Activated naive CD8-positive, alpha-beta T cell (primary cell): ENCODE measurements around the gene KIAA0930.

Experiments
- H3K27ac Mint-ChIP-seq: one replicate; pipeline ENCODE4 v1.8.0; 2021; ENCODE audit warnings: mixed read lengths
- H3K27me3 Mint-ChIP-seq: one replicate; pipeline ENCODE4 v1.8.0; 2021; ENCODE audit warnings: mixed read lengths
- H3K36me3 Mint-ChIP-seq: one replicate; pipeline ENCODE4 v1.8.0; 2021; ENCODE audit warnings: mixed read lengths
- H3K4me1 Mint-ChIP-seq: one replicate; pipeline ENCODE4 v1.8.0; 2021; ENCODE audit warnings: low read depth, mixed read lengths
- H3K4me3 Mint-ChIP-seq: one replicate; pipeline ENCODE4 v1.8.0; 2021; ENCODE audit warnings: mild to moderate bottlenecking, mixed read lengths
- H3K9me3 Mint-ChIP-seq: one replicate; pipeline ENCODE4 v1.8.0; 2021; ENCODE audit warnings: low read depth, mixed read lengths

Gene KIAA0930

GRCh38 chr22:45251825-45252224 is 11.1 kb upstream of the KIAA0930 start:
- H3K4me1 Mint-ChIP-seq: peaks cover 4% of the 10 kb centered on the region
- H3K4me3 Mint-ChIP-seq: no peak overlapping the region
- H3K9me3 Mint-ChIP-seq: no peaks in the 10 kb centered on the region
- H3K36me3 Mint-ChIP-seq: no peaks in the 10 kb centered on the region
- H3K27me3 Mint-ChIP-seq: no peaks in the 10 kb centered on the region
- no peak overlapping the region for H3K27ac Mint-ChIP-seq

- Mint-ChIP-seq H3K27me3 (no peaks in the 10 kb centered on the region), H3K4me3 (no peak overlapping the region), H3K27ac (no peak overlapping the region), H3K9me3 (no peaks in the 10 kb centered on the region), H3K4me1 (peaks cover 13% of the 10 kb centered on the region), H3K36me3 (no peaks in the 10 kb centered on the region)
Observed at GRCh38 chr22:45248832-45249561, 8.3 kb upstream of the KIAA0930 start.

DNA sequence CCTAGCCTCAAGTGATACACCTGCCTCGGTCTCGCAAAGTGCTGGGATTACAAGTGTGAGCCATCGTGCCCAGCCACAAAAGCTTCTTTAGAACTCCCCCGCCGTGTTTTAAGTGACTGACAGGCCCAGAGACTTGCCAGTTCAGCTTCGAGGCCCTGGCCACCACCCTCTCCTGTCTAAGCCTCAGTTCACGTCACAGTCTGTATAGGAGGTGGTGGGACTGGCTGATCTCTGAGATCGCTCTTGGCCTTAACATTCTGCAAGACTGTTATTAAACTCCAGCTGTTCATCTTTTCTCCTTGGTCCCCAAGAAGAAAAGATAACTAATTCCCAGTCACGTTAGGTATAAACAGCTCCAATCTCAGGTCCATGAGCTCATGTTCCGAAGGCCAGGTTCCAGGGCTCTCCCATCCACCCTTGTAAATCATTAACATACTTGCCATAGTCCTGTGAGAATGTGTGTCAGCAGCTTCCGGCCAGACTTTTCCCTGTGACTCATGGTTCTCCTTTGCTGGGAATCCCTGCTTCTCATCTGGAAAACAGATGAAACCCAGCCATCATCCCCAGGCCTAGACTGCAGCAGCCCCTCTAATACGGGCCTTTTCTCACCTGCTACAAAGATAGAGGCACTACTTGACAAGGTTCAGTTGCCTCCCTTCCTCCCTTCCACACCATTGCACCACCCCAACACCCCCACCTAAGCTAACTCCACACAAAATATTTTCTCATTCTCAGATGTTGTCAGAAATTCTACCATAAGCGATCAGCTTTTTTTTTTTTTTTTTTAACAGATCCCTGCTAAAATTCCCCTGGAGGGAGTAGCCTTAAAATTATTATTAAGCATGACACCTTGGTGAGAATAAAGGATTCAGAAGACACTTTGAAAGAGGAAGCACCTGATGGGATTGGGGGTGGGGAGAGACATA is 5.6 kb upstream of the KIAA0930 start:
- no peak overlapping the region for H3K4me3 Mint-ChIP-seq
- H3K27me3 Mint-ChIP-seq: no peaks in the 10 kb centered on the region
- no peaks in the 10 kb centered on the region for H3K9me3 Mint-ChIP-seq
- H3K27ac Mint-ChIP-seq: peak overlapping the region; percentile 76
- no peaks in the 10 kb centered on the region for H3K36me3 Mint-ChIP-seq
- H3K4me1 Mint-ChIP-seq: peaks cover 16% of the 10 kb centered on the region

DNA sequence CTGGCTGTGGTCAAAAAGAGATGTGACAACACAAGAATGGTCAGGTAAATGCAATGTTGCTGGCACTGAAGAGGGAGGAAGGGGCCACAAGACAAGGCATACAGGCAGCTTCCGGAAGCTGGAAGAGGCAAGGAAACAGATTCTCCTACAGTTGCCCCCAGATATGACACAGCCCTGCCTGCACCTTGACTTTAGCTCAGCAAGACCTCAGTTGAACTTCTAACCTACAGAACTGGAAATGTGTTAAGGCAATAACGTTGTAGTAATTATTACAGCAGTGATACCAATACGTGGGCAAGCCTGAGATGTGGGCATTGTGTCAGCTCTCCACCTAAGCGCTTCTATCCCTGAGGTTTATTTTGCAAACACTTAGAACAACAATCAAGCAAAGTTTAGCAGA is 4.2 kb upstream of the KIAA0930 start:
- Mint-ChIP-seq H3K4me1 (peaks cover 18% of the 10 kb centered on the region), H3K9me3 (no peaks in the 10 kb centered on the region), H3K27me3 (no peaks in the 10 kb centered on the region), H3K36me3 (no peaks in the 10 kb centered on the region), H3K4me3 (no peak overlapping the region), H3K27ac (no peak overlapping the region)

DNA sequence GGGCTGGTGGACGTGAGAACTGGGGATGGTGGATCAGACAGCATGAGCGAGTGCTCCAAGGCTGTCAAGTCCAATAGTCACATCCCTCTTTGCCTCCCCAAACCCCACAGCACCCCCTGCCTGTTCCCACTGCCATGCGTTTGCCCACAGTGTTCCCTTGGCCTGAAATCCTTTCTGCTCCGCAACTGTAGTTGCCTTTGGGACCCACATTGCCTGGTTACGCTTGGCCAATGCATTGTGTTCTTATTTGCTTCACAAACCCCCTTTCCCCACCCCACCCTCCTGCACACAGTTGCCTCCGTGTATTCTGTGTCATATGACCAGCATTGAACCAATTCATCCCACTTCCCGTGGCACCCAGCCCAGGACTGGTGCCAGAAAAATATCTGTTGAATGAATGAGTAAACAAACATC is 2.1 kb upstream of the KIAA0930 start:
- H3K27ac Mint-ChIP-seq: peak overlapping the region; percentile 79
- H3K4me1 Mint-ChIP-seq: peaks cover 35% of the 10 kb centered on the region
- no peak overlapping the region for H3K4me3 Mint-ChIP-seq
- H3K36me3 Mint-ChIP-seq: peaks cover 2% of the 10 kb centered on the region
- H3K27me3 Mint-ChIP-seq: no peaks in the 10 kb centered on the region
- no peaks in the 10 kb centered on the region for H3K9me3 Mint-ChIP-seq

- H3K27ac Mint-ChIP-seq: peak overlapping the region; percentile 79
- peaks cover 2% of the 10 kb centered on the region for H3K36me3 Mint-ChIP-seq
- peaks cover 38% of the 10 kb centered on the region for H3K4me1 Mint-ChIP-seq
- no peaks in the 10 kb centered on the region for H3K27me3 Mint-ChIP-seq
- peak overlapping the region; percentile 91 for H3K4me3 Mint-ChIP-seq
- H3K9me3 Mint-ChIP-seq: no peaks in the 10 kb centered on the region
Observed at GRCh38 chr22:45240104-45240809, 437 bp downstream of the KIAA0930 start.

- Mint-ChIP-seq H3K27ac (no peak overlapping the region), H3K4me3 (peak overlapping the region; percentile 91), H3K27me3 (no peaks in the 10 kb centered on the region), H3K36me3 (peaks cover 2% of the 10 kb centered on the region), H3K4me1 (peaks cover 39% of the 10 kb centered on the region), H3K9me3 (no peaks in the 10 kb centered on the region)
Observed at GRCh38 chr22:45239681-45240051, 1.0 kb downstream of the KIAA0930 start.

DNA sequence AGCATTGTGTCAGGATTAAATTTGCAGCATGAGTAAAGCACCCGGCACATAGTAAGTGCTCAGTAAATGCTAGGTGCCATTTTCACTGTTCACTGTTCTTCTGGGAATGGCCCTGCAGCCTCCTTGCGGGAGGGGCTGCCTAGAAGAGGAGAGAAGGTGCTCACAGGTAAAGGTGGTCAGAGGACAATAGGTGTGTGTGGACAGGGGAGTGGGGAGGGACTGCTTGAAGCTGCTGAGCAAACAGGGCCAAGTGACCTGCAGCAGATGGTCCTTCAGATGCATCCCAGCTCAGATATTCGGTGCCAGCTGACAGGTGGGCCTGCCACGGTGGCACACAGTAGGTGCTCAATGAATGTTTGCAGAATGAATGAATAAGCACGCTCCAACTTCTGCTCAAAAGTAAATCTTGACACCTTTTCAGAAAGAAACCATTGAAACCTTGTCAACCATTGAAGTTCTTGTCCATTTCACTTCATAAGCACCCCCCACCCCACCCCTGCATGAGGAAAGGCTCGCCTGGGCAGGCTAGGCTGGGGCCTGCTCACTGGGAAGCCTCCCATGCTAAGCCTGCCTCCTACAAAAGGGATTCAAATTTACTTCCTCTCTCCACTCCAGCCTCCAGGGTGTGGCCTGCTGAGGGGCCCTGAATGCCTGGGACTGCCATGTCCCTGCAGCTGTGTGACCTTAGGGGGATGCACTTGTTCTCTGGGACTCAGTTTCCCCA is 1.6 kb downstream of the KIAA0930 start:
- Mint-ChIP-seq H3K36me3 (peaks cover 2% of the 10 kb centered on the region), H3K9me3 (no peaks in the 10 kb centered on the region), H3K4me1 (peaks cover 40% of the 10 kb centered on the region), H3K27me3 (no peaks in the 10 kb centered on the region), H3K4me3 (peak overlapping the region; percentile 91), H3K27ac (no peak overlapping the region)

- peaks cover 2% of the 10 kb centered on the region for H3K36me3 Mint-ChIP-seq
- no peaks in the 10 kb centered on the region for H3K9me3 Mint-ChIP-seq
- H3K27me3 Mint-ChIP-seq: no peaks in the 10 kb centered on the region
- H3K4me1 Mint-ChIP-seq: peaks cover 41% of the 10 kb centered on the region
- H3K27ac Mint-ChIP-seq: no peak overlapping the region
- H3K4me3 Mint-ChIP-seq: peak overlapping the region; percentile 91
Observed at GRCh38 chr22:45238076-45238956, 2.4 kb downstream of the KIAA0930 start.

DNA sequence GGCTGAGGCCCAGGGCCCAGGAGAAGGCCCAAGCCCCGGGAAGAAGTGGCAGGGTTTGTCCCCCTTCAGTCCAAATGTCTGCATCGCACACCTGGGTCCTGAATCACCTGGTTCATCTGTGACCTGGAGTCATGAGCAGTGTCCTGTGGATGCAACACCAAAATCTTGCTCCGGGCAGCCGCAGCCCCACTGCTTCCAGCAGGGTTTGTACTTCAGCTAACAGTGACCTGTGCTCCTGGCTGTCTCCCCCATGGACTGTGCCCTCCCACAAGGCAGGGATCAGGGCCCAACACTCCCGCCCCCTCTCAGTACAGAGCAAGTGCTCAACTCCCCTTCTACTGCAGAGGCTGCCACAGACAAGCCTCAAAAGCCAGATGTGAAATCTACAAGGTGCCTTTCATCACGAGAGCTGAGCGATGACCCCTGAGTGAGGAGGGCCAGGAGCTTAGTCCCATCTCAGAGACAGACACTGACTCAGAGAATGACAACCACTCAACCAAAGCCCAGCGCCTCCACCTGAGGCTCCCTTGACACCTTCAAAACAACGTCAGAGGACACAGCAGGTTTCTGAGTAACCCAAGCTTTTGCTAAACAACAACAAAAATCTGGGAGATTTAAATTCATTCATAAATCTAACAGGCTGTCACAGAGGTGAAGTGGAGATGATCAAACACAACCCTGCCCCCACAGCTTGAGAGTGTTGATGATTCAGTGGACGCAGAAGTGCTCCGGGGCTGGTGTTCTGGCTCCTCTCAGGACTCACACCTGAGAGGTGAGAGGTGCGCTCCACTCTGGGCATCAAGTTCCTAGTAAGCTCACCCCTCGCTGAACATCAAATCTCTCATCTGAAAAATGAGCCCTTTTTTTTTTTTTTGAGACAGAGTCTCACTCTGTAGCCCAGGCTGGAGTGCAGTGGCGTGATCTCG is 3.4 kb downstream of the KIAA0930 start:
- Mint-ChIP-seq H3K4me1 (peaks cover 41% of the 10 kb centered on the region), H3K36me3 (peaks cover 2% of the 10 kb centered on the region), H3K4me3 (no peak overlapping the region), H3K27ac (no peak overlapping the region), H3K27me3 (no peaks in the 10 kb centered on the region), H3K9me3 (no peaks in the 10 kb centered on the region)

GRCh38 chr22:45235851-45236342 is 4.8 kb downstream of the KIAA0930 start:
- Mint-ChIP-seq H3K4me3 (peak overlapping the region; percentile 46), H3K36me3 (peaks cover 2% of the 10 kb centered on the region), H3K4me1 (peaks cover 36% of the 10 kb centered on the region), H3K27ac (no peak overlapping the region), H3K9me3 (no peaks in the 10 kb centered on the region), H3K27me3 (no peaks in the 10 kb centered on the region)

GRCh38 chr22:45235101-45235777 is 5.5 kb downstream of the KIAA0930 start:
- Mint-ChIP-seq H3K36me3 (peaks cover 2% of the 10 kb centered on the region), H3K27me3 (no peaks in the 10 kb centered on the region), H3K4me1 (peaks cover 37% of the 10 kb centered on the region), H3K4me3 (peak overlapping the region; percentile 46), H3K9me3 (no peaks in the 10 kb centered on the region), H3K27ac (no peak overlapping the region)
